Body of pancreas (tissue), 4 donors: ENCODE data around the gene TET3.

Experiments used
- CTCF ChIP-seq, 7 experiments: fragments of 450-650 bp in 4 of 7; fragments of 200-600 bp in 3 of 7; sonication (generic) in 3 of 7; IDR thresholded peaks; one replicate each; pipeline ENCODE4 v1.5.1; 2016 to 2019; ENCODE audit warnings: antibody characterized with exemption in 7 of 7
- POLR2A ChIP-seq, 3 donors: fragments of 450-650 bp; IDR thresholded peaks; one replicate each; pipeline ENCODE4 v1.6.1; 2016; ENCODE audit warnings: antibody characterized with exemption in 3 of 3, mild to moderate bottlenecking in 2 of 3

- no peak for TF ChIP-seq CTCF (IDR thresholded peaks at IDR 0.05)
- no peak for TF ChIP-seq POLR2A (IDR thresholded peaks at IDR 0.05)
These were observed 7.9 kb upstream of the TET3 start for GRCh38 chr2:73976803-73977202.
